Body of pancreas (tissue), 4 donors: ENCODE results near the gene GRIP1.

Source experiments
- CTCF ChIP-seq, 7 experiments: fragments of 450-650 bp in 4 of 7; fragments of 200-600 bp in 3 of 7; sonication (generic) in 3 of 7; IDR thresholded peaks; one replicate each; pipeline ENCODE4 v1.5.1; 2016 to 2019; ENCODE audit warnings: antibody characterized with exemption in 7 of 7
- POLR2A ChIP-seq, 3 donors: fragments of 450-650 bp; IDR thresholded peaks; one replicate each; pipeline ENCODE4 v1.6.1; 2016; ENCODE audit warnings: antibody characterized with exemption in 3 of 3, mild to moderate bottlenecking in 2 of 3

GRCh38 chr12:66664076-66664475 lies 14.8 kb downstream of the GRIP1 start:
- TF ChIP-seq CTCF (IDR thresholded peaks at IDR 0.05), result no peak
- TF ChIP-seq POLR2A (IDR thresholded peaks at IDR 0.05), result no peak
